Stimulated activated CD8-positive, alpha-beta memory T cell treated with anti-CD3 and anti-CD28 coated beads, Interleukin-7, amount 100 ng/mL, for 4 hours (primary cell): ENCODE measurements around the gene GGT1.
"Not testable (repeated sequence)": the region's sequence is repeated elsewhere in the genome, so short reads cannot be mapped to it uniquely, and the experiment has no call there.

ENCODE experiments used
- DNase-seq, 2 donors: peaks; one replicate each; pipeline ENCODE4 v3.0.0-alpha.2; 2020; ENCODE audit warnings: low read depth in 2 of 2

GGT1 gene

GRCh38 chr22:24642307-24642706 is 39.3 kb downstream of the GGT1 start:
- DNase-seq = not testable (repeated sequence)

GRCh38 chr22:24644409-24644808 is 41.4 kb downstream of the GGT1 start:
- DNase-seq = not testable (repeated sequence)

DNA sequence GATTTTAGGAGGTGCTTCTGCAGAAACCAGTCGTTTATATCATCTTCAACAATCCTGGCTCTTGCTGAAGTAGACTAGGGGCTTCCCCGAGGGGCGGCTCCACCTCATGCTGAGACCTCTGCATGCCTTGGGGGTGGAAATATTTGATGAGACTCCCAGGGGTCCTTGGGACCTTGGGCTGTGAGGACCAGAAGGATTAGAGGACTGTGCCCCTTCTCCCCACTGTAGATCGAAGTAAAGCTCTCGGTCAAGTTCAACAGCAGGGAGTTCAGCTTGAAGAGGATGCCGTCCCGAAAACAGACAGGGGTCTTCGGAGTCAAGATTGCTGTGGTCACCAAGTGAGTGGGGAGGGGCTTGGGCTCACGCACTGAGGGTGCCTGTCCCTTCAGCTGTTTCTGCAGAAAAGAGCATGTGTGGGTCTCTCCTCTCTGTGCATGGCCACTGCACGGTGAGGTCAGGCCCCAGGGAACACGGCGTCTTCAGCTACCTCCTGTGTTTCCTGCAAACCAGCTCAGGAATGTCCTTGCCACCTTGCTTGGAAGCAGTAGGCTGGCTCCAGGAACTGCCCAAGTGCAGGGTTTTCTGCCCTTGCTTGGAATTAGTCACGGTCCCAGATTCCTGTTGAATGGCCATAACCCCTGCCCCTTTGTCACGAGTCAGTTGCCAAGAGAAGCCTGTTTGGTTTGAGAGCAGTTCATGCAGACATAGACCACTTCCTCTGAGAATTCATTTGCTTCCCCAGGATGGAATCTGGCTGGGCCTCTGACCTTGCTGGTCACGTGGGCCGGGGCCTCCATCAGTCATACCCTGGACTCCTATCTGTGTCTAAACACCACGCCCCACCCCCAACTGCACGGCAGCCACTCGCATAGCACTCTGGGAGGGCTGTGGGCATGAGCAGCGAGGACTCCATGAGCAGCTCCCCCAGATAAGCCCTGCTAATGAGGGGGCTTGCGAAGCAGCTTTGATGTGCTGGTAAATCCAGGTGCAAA is 42.7 kb downstream of the GGT1 start:
- not testable (repeated sequence) for DNase-seq

GRCh38 chr22:24646756-24647155 is 43.8 kb downstream of the GGT1 start:
- DNase-seq = not testable (repeated sequence)

- not testable (repeated sequence) for DNase-seq
Observed at GRCh38 chr22:24649371-24649770, 46.4 kb downstream of the GGT1 start.

GRCh38 chr22:24650884-24651283 is 47.9 kb downstream of the GGT1 start:
- peak in 1 of 2 donors; percentile 14 for DNase-seq

GRCh38 chr22:24665395-24665794 is 62.4 kb downstream of the GGT1 start:
- not testable (repeated sequence) for DNase-seq

GRCh38 chr22:24667904-24668303 is 64.9 kb downstream of the GGT1 start:
- not testable (repeated sequence) for DNase-seq

- DNase-seq = not testable (repeated sequence)
Observed at GRCh38 chr22:24672532-24672931, 69.5 kb downstream of the GGT1 start.
